ENCODE measurements around the gene CCDC82. TPM values are rescaled to one million over a fixed set of nuclear protein-coding genes. Genes with fewer than 3 reads are reported as not detected.

The CCDC82 gene
- total RNA-seq, 1 donor from 2014 or later = 26.2 TPM

GRCh38 chr11:96367342-96367741 lies 22.4 kb downstream of the CCDC82 start:
- TF ChIP-seq EZH2 (IDR thresholded peaks at IDR 0.05; ENCODE audit: insufficient read depth, low read length) (no peak), CTCF (IDR thresholded peaks at IDR 0.05; ENCODE audit: insufficient read depth, low read depth, low read length) (no peak)
- Mint-ChIP-seq H3K4me3 (ENCODE audit: unreplicated experiment) (no peak overlapping the region), H3K27ac (ENCODE audit: unreplicated experiment) (no peak overlapping the region), H3K4me1 (ENCODE audit: low read depth, unreplicated experiment) (no peaks in the 10 kb centered on the region), H3K36me3 (ENCODE audit: low read depth, unreplicated experiment) (peaks cover 24% of the 10 kb centered on the region), H3K9me3 (ENCODE audit: unreplicated experiment) (peaks cover 15% of the 10 kb centered on the region), H3K27me3 (ENCODE audit: low read depth, unreplicated experiment) (no peaks in the 10 kb centered on the region)
- H3K9me3 ChIP-seq (ENCODE audit: insufficient read depth, low read depth, low read length) = no peaks in the 10 kb centered on the region
- no peak overlapping the region for H3K4me2 ChIP-seq (ENCODE audit: low read length)
- no peak overlapping the region for H2AFZ ChIP-seq (ENCODE audit: low read depth, low read length)
- H3K79me2 ChIP-seq (ENCODE audit: insufficient read depth, low read length) = no peaks in the 10 kb centered on the region
- no peaks in the 10 kb centered on the region for H4K20me1 ChIP-seq (ENCODE audit: insufficient read depth, low read length)
- no peak overlapping the region for H3K4me3 ChIP-seq (ENCODE audit: insufficient read depth, low read depth, low read length)
- H3K27me3 ChIP-seq (ENCODE audit: insufficient read depth, low read length) = no peaks in the 10 kb centered on the region
- DNase-seq (ENCODE audit: low read depth) = no peak
- FAIRE-seq = peak; percentile 39
- H3K9ac ChIP-seq (ENCODE audit: low read length) = no peak overlapping the region
- H3K27ac ChIP-seq (ENCODE audit: low read depth, low read length) = no peak overlapping the region
- no peaks in the 10 kb centered on the region for H3K4me1 ChIP-seq (ENCODE audit: insufficient read depth, low read length)
- peaks cover 20% of the 10 kb centered on the region for H3K36me3 ChIP-seq (ENCODE audit: insufficient read depth, low read length)

- Histone ChIP-seq H3K36me3 (ENCODE audit: insufficient read depth, low read length) (peaks cover 20% of the 10 kb centered on the region), H2AFZ (ENCODE audit: low read depth, low read length) (no peak overlapping the region), H3K4me2 (ENCODE audit: low read length) (no peak overlapping the region), H3K9me3 (ENCODE audit: insufficient read depth, low read depth, low read length) (no peaks in the 10 kb centered on the region), H3K9ac (ENCODE audit: low read length) (no peak overlapping the region), H4K20me1 (ENCODE audit: insufficient read depth, low read length) (no peaks in the 10 kb centered on the region), H3K27ac (ENCODE audit: low read depth, low read length) (no peak overlapping the region), H3K79me2 (ENCODE audit: insufficient read depth, low read length) (no peaks in the 10 kb centered on the region), H3K4me1 (ENCODE audit: insufficient read depth, low read length) (no peaks in the 10 kb centered on the region), H3K4me3 (ENCODE audit: insufficient read depth, low read depth, low read length) (no peak overlapping the region), H3K27me3 (ENCODE audit: insufficient read depth, low read length) (no peaks in the 10 kb centered on the region)
- Mint-ChIP-seq H3K4me1 (ENCODE audit: low read depth, unreplicated experiment) (peaks cover 2% of the 10 kb centered on the region), H3K27me3 (ENCODE audit: low read depth, unreplicated experiment) (no peaks in the 10 kb centered on the region), H3K9me3 (ENCODE audit: unreplicated experiment) (peaks cover 15% of the 10 kb centered on the region), H3K4me3 (ENCODE audit: unreplicated experiment) (no peak overlapping the region), H3K36me3 (ENCODE audit: low read depth, unreplicated experiment) (peaks cover 22% of the 10 kb centered on the region), H3K27ac (ENCODE audit: unreplicated experiment) (no peak overlapping the region)
- no peak for DNase-seq (ENCODE audit: low read depth)
- no peak for FAIRE-seq
- TF ChIP-seq EZH2 (IDR thresholded peaks at IDR 0.05; ENCODE audit: insufficient read depth, low read length) (no peak), CTCF (IDR thresholded peaks at IDR 0.05; ENCODE audit: insufficient read depth, low read depth, low read length) (no peak)
These were observed 23.7 kb downstream of the CCDC82 start for GRCh38 chr11:96366024-96366423.

GRCh38 chr11:96365493-96365892 lies 24.2 kb downstream of the CCDC82 start:
- H3K4me3 Mint-ChIP-seq (ENCODE audit: unreplicated experiment) = no peak overlapping the region
- no peaks in the 10 kb centered on the region for H4K20me1 ChIP-seq (ENCODE audit: insufficient read depth, low read length)
- peaks cover 15% of the 10 kb centered on the region for H3K9me3 Mint-ChIP-seq (ENCODE audit: unreplicated experiment)
- H3K79me2 ChIP-seq (ENCODE audit: insufficient read depth, low read length) = no peaks in the 10 kb centered on the region
- H2AFZ ChIP-seq (ENCODE audit: low read depth, low read length) = no peak overlapping the region
- peaks cover 2% of the 10 kb centered on the region for H3K4me1 Mint-ChIP-seq (ENCODE audit: low read depth, unreplicated experiment)
- no peak overlapping the region for H3K9ac ChIP-seq (ENCODE audit: low read length)
- DNase-seq (ENCODE audit: low read depth) = no peak
- H3K27ac ChIP-seq (ENCODE audit: low read depth, low read length) = no peak overlapping the region
- peaks cover 20% of the 10 kb centered on the region for H3K36me3 ChIP-seq (ENCODE audit: insufficient read depth, low read length)
- H3K27ac Mint-ChIP-seq (ENCODE audit: unreplicated experiment) = no peak overlapping the region
- TF ChIP-seq EZH2 (IDR thresholded peaks at IDR 0.05; ENCODE audit: insufficient read depth, low read length) (no peak), CTCF (IDR thresholded peaks at IDR 0.05; ENCODE audit: insufficient read depth, low read depth, low read length) (no peak)
- no peaks in the 10 kb centered on the region for H3K27me3 ChIP-seq (ENCODE audit: insufficient read depth, low read length)
- no peak overlapping the region for H3K4me2 ChIP-seq (ENCODE audit: low read length)
- H3K4me3 ChIP-seq (ENCODE audit: insufficient read depth, low read depth, low read length) = no peak overlapping the region
- H3K4me1 ChIP-seq (ENCODE audit: insufficient read depth, low read length) = no peaks in the 10 kb centered on the region
- no peak for FAIRE-seq
- no peaks in the 10 kb centered on the region for H3K9me3 ChIP-seq (ENCODE audit: insufficient read depth, low read depth, low read length)
- H3K27me3 Mint-ChIP-seq (ENCODE audit: low read depth, unreplicated experiment) = no peaks in the 10 kb centered on the region
- peaks cover 23% of the 10 kb centered on the region for H3K36me3 Mint-ChIP-seq (ENCODE audit: low read depth, unreplicated experiment)
